AG10803 (cell line): ENCODE data around the gene TGDS.

Experiments used
- DNase-seq: peaks from one replicate; pipeline ENCODE4 v3.0.0; 2010; ENCODE audit warnings: low read depth
- H3K4me3 ChIP-seq: 2 replicates; pipeline ENCODE4 v1.5.1; 2011; ENCODE audit warnings: mild to moderate bottlenecking, low read length, control low read depth
- CTCF ChIP-seq: conservative IDR thresholded peaks from 2 replicates; pipeline ENCODE4 v1.5.1; 2011; ENCODE audit warnings: mild to moderate bottlenecking, low read length, control low read depth, inconsistent platforms

Gene TGDS

GRCh38 chr13:94560116-94560515 is 35.8 kb downstream of the TGDS start:
- TF ChIP-seq CTCF, result no peak
- H3K4me3 ChIP-seq, result no peak overlapping the region
- DNase-seq, result no peak

- no peak for TF ChIP-seq CTCF
- no peak overlapping the region for H3K4me3 ChIP-seq
- DNase-seq, result no peak
Measured at GRCh38 chr13:94559222-94559795, 36.6 kb downstream of the TGDS start.

GRCh38 chr13:94558716-94559115 is 37.2 kb downstream of the TGDS start:
- DNase-seq, result no peak
- no peak for TF ChIP-seq CTCF
- no peak overlapping the region for H3K4me3 ChIP-seq

GRCh38 chr13:94557684-94558235 is 38.2 kb downstream of the TGDS start:
- no peak overlapping the region for H3K4me3 ChIP-seq
- no peak for TF ChIP-seq CTCF
- DNase-seq, result no peak

- DNase-seq, result no peak
- no peak overlapping the region for H3K4me3 ChIP-seq
- TF ChIP-seq CTCF, result no peak
Measured at GRCh38 chr13:94556621-94557020, 39.3 kb downstream of the TGDS start.

- no peak for TF ChIP-seq CTCF
- no peak for DNase-seq
- no peak overlapping the region for H3K4me3 ChIP-seq
Measured at GRCh38 chr13:94556041-94556440, 39.9 kb downstream of the TGDS start.

- no peak for TF ChIP-seq CTCF
- no peak overlapping the region for H3K4me3 ChIP-seq
- no peak for DNase-seq
Measured at GRCh38 chr13:94553766-94554165, 42.2 kb downstream of the TGDS start.
